T47D (cell line): ENCODE measurements around the gene MEIS2.

Experiments
- DNase-seq, 2 experiments: peaks; one replicate each; pipeline versions ENCODE4 v3.0.0 to v3.0.0-alpha.2; 2011 to 2012; ENCODE audit warnings: low read depth in 1 of 2, low spot score in 1 of 2
- JUND ChIP-seq: IDR thresholded peaks from 2 replicates; pipeline ENCODE4 v1.6.1; 2012; ENCODE audit warnings: low read depth
- in situ Hi-C: cut with HindIII; loops from 2 replicates; pipeline ENCODE4 v1.10.0; 2016; ENCODE audit warnings: low sequenced_read_pairs, low pct_unique_long_range_greater_than_20kb

The MEIS2 gene

GRCh38 chr15:36884936-36885635 lies 215.3 kb downstream of the MEIS2 start:
- DNase-seq = no peak
- in situ Hi-C loops = no loop called here
- no peak for TF ChIP-seq JUND

- TF ChIP-seq JUND = no peak
- in situ Hi-C loops = no loop called here
- no peak for DNase-seq
These were observed 215.9 kb downstream of the MEIS2 start for GRCh38 chr15:36884518-36884875.

- DNase-seq = peak; percentile 83 to 88
- TF ChIP-seq JUND = no peak
- in situ Hi-C loops = no loop called here
These were observed 216.4 kb downstream of the MEIS2 start for GRCh38 chr15:36883713-36884517.

- in situ Hi-C loops = no loop called here
- peak in 1 of 2 experiments; percentile 23 for DNase-seq
- no peak for TF ChIP-seq JUND
These were observed 217.7 kb downstream of the MEIS2 start for GRCh38 chr15:36882487-36883131.

GRCh38 chr15:36882056-36882455 lies 218.3 kb downstream of the MEIS2 start:
- TF ChIP-seq JUND = no peak
- in situ Hi-C loops = no loop called here
- DNase-seq = no peak

GRCh38 chr15:36881516-36881915 lies 218.8 kb downstream of the MEIS2 start:
- TF ChIP-seq JUND = no peak
- in situ Hi-C loops = no loop called here
- DNase-seq = no peak

GRCh38 chr15:36880913-36881460 lies 219.4 kb downstream of the MEIS2 start:
- in situ Hi-C loops = no loop called here

GRCh38 chr15:36880224-36880912 lies 220.0 kb downstream of the MEIS2 start:
- TF ChIP-seq JUND = no peak
- DNase-seq = no peak
- in situ Hi-C loops = no loop called here

More at GRCh38 chr15:36880913-36881460, 219.4 kb downstream of the MEIS2 start:
- no peak for DNase-seq
- no peak for TF ChIP-seq JUND

- in situ Hi-C loops = no loop called here
- no peak for DNase-seq
- no peak for TF ChIP-seq JUND
These were observed 220.7 kb downstream of the MEIS2 start for GRCh38 chr15:36879568-36880222.

- DNase-seq = no peak
- TF ChIP-seq JUND = no peak
- in situ Hi-C loops = no loop called here
These were observed 221.6 kb downstream of the MEIS2 start for GRCh38 chr15:36878684-36879262.

- in situ Hi-C loops = no loop called here
- DNase-seq = no peak
These were observed 222.3 kb downstream of the MEIS2 start for GRCh38 chr15:36877796-36878683.

More at GRCh38 chr15:36877796-36878683, 222.3 kb downstream of the MEIS2 start:
- TF ChIP-seq JUND = no peak
